Dermis microvascular lymphatic vessel endothelial cell (primary cell): ENCODE results near the gene MAST2. TPM values are rescaled to one million over a fixed set of nuclear protein-coding genes. Genes with fewer than 3 reads are reported as not detected.
A peak's percentile ranks its signal among the peaks of the same experiment; 100 is the strongest.
"Not testable (repeated sequence)": the region's sequence is repeated elsewhere in the genome, so short reads cannot be mapped to it uniquely, and the experiment has no call there.

Experiments used
- DNase-seq, 2 donors: peaks; one replicate each; pipeline versions ENCODE4 v3.0.0 to v3.0.0-alpha.2; 2010; ENCODE audit warnings: low read depth in 2 of 2
- total RNA-seq: library from RNA; depleted of rRNA; stranded (reverse); fragments of >200 nt; gene quantifications from 2 replicates; pipeline ENCODE4 v1.2.1, GENCODE V29; 2014

The MAST2 gene
- total RNA-seq, 1 donor from 2014 or later = 11.2 TPM

GRCh38 chr1:46019348-46019747 lies 215.9 kb downstream of the MAST2 start:
- DNase-seq = no peak

GRCh38 chr1:46020010-46020409 lies 216.6 kb downstream of the MAST2 start:
- no peak for DNase-seq

- no peak for DNase-seq
Observed at GRCh38 chr1:46021046-46021996, 217.9 kb downstream of the MAST2 start.

GRCh38 chr1:46026531-46026930 lies 223.1 kb downstream of the MAST2 start:
- no peak for DNase-seq

GRCh38 chr1:46027788-46028573 lies 224.6 kb downstream of the MAST2 start:
- no peak for DNase-seq

GRCh38 chr1:46030074-46030870 lies 226.9 kb downstream of the MAST2 start:
- DNase-seq = no peak

- no peak for DNase-seq
Observed at GRCh38 chr1:46030876-46031660, 227.7 kb downstream of the MAST2 start.

GRCh38 chr1:46034601-46035516 lies 231.4 kb downstream of the MAST2 start:
- DNase-seq = no peak

- DNase-seq = peak; percentile 50 to 80
Observed at GRCh38 chr1:46036894-46037839, 233.8 kb downstream of the MAST2 start.

GRCh38 chr1:46039571-46040052 lies 236.2 kb downstream of the MAST2 start:
- DNase-seq = peak in 1 of 2 donors; percentile 81

GRCh38 chr1:46041551-46041950 lies 238.1 kb downstream of the MAST2 start:
- no peak for DNase-seq

GRCh38 chr1:46041974-46042373 lies 238.6 kb downstream of the MAST2 start:
- no peak for DNase-seq

GRCh38 chr1:46043458-46044017 lies 240.1 kb downstream of the MAST2 start:
- DNase-seq = no peak

GRCh38 chr1:46044116-46044515 lies 240.7 kb downstream of the MAST2 start:
- DNase-seq = no peak

- DNase-seq = no peak
Observed at GRCh38 chr1:46053734-46054133, 250.3 kb downstream of the MAST2 start.

GRCh38 chr1:46056325-46056724 lies 252.9 kb downstream of the MAST2 start:
- no peak for DNase-seq

- not testable (repeated sequence) for DNase-seq
Observed at GRCh38 chr1:46057215-46057614, 253.8 kb downstream of the MAST2 start.

- DNase-seq = no peak
Observed at GRCh38 chr1:46057781-46058180, 254.4 kb downstream of the MAST2 start.
